K562 (cell line): ENCODE results near the gene WDR64. TPM values are rescaled to one million over a fixed set of nuclear protein-coding genes. Genes with fewer than 3 reads are reported as not detected.

Experiments
- ASH1L ChIP-seq: fragments of 450-650 bp; IDR thresholded peaks from 2 replicates; pipeline ENCODE4 v1.6.1; 2018; ENCODE audit warnings: borderline replicate concordance, mild to moderate bottlenecking, low read depth; ENCODE audit not compliant: partially characterized antibody
- C11orf30 ChIP-seq: fragments of 450-650 bp; IDR thresholded peaks from 2 replicates; pipeline ENCODE4 v1.6.1; 2016; ENCODE audit warnings: low read depth, mild to moderate bottlenecking
- CSDE1 ChIP-seq, 2 experiments: fragments of 450-650 bp; IDR thresholded peaks; 2 replicates each; pipeline ENCODE4 v1.6.1; 2016; ENCODE audit warnings: mild to moderate bottlenecking in 1 of 2
- E2F5 ChIP-seq: sonication (generic); formaldehyde crosslinking; IDR thresholded peaks from 2 replicates; pipeline ENCODE4 v1.8.0; 2022; ENCODE audit warnings: mild to moderate bottlenecking, missing genetic modification reagents
- FOXA1 ChIP-seq: fragments of 450-650 bp; IDR thresholded peaks from 2 replicates; pipeline ENCODE4 v1.6.1; 2016; ENCODE audit warnings: mild to moderate bottlenecking, borderline replicate concordance
- GABPB1 ChIP-seq: sonication (generic); formaldehyde crosslinking; IDR thresholded peaks from 2 replicates; pipeline ENCODE4 v1.8.0; 2022; ENCODE audit warnings: mild to moderate bottlenecking, missing genetic modification reagents
- HNRNPH1 ChIP-seq: fragments of 200-400 bp; formaldehyde crosslinking; optimal IDR thresholded peaks from 2 replicates; pipeline ENCODE3; 2017; ENCODE audit warnings: low read depth, mild to moderate bottlenecking, low read length, moderate library complexity
- MTA2 ChIP-seq: fragments of 450-650 bp; IDR thresholded peaks from 2 replicates; pipeline ENCODE4 v1.6.1; 2016; ENCODE audit warnings: low read depth
- MTA3 ChIP-seq: fragments of 450-650 bp; formaldehyde crosslinking; IDR thresholded peaks from 2 replicates; pipeline ENCODE4 v1.6.1; 2017; ENCODE audit warnings: mild to moderate bottlenecking, borderline replicate concordance
- MXD1 ChIP-seq: fragments of 250-450 bp; sonication (Bioruptor Pico); IDR thresholded peaks from 2 replicates; pipeline ENCODE4 v1.8.0; 2021; ENCODE audit warnings: borderline replicate concordance, mild to moderate bottlenecking, moderate library complexity; ENCODE audit not compliant: poor library complexity, severe bottlenecking
- MXI1 ChIP-seq: IDR thresholded peaks from 2 replicates; pipeline ENCODE4 v1.6.1; 2011; ENCODE audit warnings: low read depth, mild to moderate bottlenecking, improper control_type of control experiment, low read length
- NELFE ChIP-seq: IDR thresholded peaks from 2 replicates; pipeline ENCODE4 v1.6.1; 2011; ENCODE audit warnings: mild to moderate bottlenecking; ENCODE audit not compliant: insufficient read depth, insufficient read length
- NFRKB ChIP-seq: fragments of 450-650 bp; IDR thresholded peaks from 2 replicates; pipeline ENCODE4 v1.6.1; 2016; ENCODE audit warnings: low read depth
- NR2C1 ChIP-seq, 2 experiments: fragments of 450-650 bp; IDR thresholded peaks; 2 replicates each; pipeline ENCODE4 v1.6.1; 2017; ENCODE audit warnings: mild to moderate bottlenecking in 2 of 2, antibody characterized with exemption in 1 of 2, inconsistent platforms in 1 of 2, missing compliant biosample characterization in 1 of 2, missing genetic modification characterization in 1 of 2
- PKNOX1 ChIP-seq: fragments of 450-650 bp; IDR thresholded peaks from 2 replicates; pipeline ENCODE4 v1.6.1; 2016
- RBM15 ChIP-seq: fragments of 200-400 bp; formaldehyde crosslinking; IDR thresholded peaks from 2 replicates; pipeline ENCODE4 v1.6.1; 2018; ENCODE audit warnings: mild to moderate bottlenecking, low read length, moderate library complexity; ENCODE audit not compliant: insufficient read depth
- RUNX1 ChIP-seq: sonication (generic); IDR thresholded peaks from 2 replicates; pipeline ENCODE4 v1.6.1; 2016; ENCODE audit warnings: antibody characterized with exemption, low read depth
- SRSF9 ChIP-seq: fragments of 200-400 bp; formaldehyde crosslinking; IDR thresholded peaks from 2 replicates; pipeline ENCODE4 v1.6.1; 2017; ENCODE audit warnings: low read depth, low read length, borderline replicate concordance
- TAF7 ChIP-seq: fragments of 450-650 bp; IDR thresholded peaks from 2 replicates; pipeline ENCODE4 v1.6.1; 2016; ENCODE audit warnings: missing genetic modification characterization, missing compliant biosample characterization
- TGIF2 ChIP-seq: sonication (generic); formaldehyde crosslinking; IDR thresholded peaks from 2 replicates; pipeline ENCODE4 v1.8.1; 2022; ENCODE audit warnings: mild to moderate bottlenecking, missing genetic modification reagents, moderate library complexity
- TRIM25 ChIP-seq: fragments of 450-650 bp; IDR thresholded peaks from 2 replicates; pipeline ENCODE4 v1.7.0; 2016; ENCODE audit warnings: borderline replicate concordance
- ZFP36 ChIP-seq: fragments of 150-350 bp; IDR thresholded peaks from 2 replicates; pipeline ENCODE4 v1.6.1; 2018; ENCODE audit warnings: low read length, low read depth; ENCODE audit not compliant: partially characterized antibody
- ZNF584 ChIP-seq: fragments of 200-800 bp; sonication (Bioruptor generic); IDR thresholded peaks from 2 replicates; pipeline ENCODE4 v1.6.1; 2016; ENCODE audit warnings: low read depth, mild to moderate bottlenecking, missing genetic modification characterization, missing compliant biosample characterization
- ZNF830 ChIP-seq: fragments of 250-450 bp; sonication (Bioruptor Pico); IDR thresholded peaks from 2 replicates; pipeline ENCODE4 v1.5.0; 2021; ENCODE audit warnings: mild to moderate bottlenecking
- ZZZ3 ChIP-seq: fragments of 450-650 bp; IDR thresholded peaks from 2 replicates; pipeline ENCODE4 v1.6.1; 2016; ENCODE audit warnings: antibody characterized with exemption, mild to moderate bottlenecking, moderate library complexity
- polyA plus RNA-seq, 8 experiments: library from polyadenylated mRNA; depleted of rRNA in 4 of 8; stranded (reverse) in 5 of 8; unstranded in 3 of 8; fragments of >200 nt; fragmentation: Nextera tagmentation in 2 of 8; fragmentation: Illumina TruSeq in 1 of 8; extraction: Ambion mirVana in 2 of 8; extraction: Trizol in 1 of 8; gene quantifications; 2 replicates each; pipeline versions ENCODE4 v1.2.1 to v1.2.3, GENCODE V29; 2011 to 2014; ENCODE audit warnings: inconsistent platforms in 1 of 8, missing spikeins in 1 of 8
- total RNA-seq, 7 experiments: library from RNA; depleted of rRNA in 6 of 7; stranded (reverse); fragments of >200 nt in 6 of 7; fragmentation: Illumina TruSeq in 2 of 7; extraction: Trizol in 2 of 7; gene quantifications; 2 replicates each; pipeline versions ENCODE4 v1.2.1 to v1.2.3, GENCODE V29; 2011 to 2021; ENCODE audit warnings: low replicate concordance in 1 of 7

Gene WDR64
- total and polyA plus RNA-seq, 9 of the 15 experiments (the other 6 are each of a cell fraction or from before 2014, with no cell fraction given) = 0.06 to 0.29 (median 0.19) TPM; not detected in 5

- no peak for TF ChIP-seq PKNOX1
- 0 out of 2 replicates have a peak, but pooled peaks have one; percentile 14 for TF ChIP-seq NR2C1 (IDR thresholded peaks at IDR 0.05)
- TF ChIP-seq NR2C1 (tag; IDR thresholded peaks at IDR 0.05) = peak; percentile 92
- peak; percentile 57; the same call in 1 of the 2 replicates for TF ChIP-seq TAF7 (tag)
- TF ChIP-seq ZNF830 (CRISPR knock-in tag) = no peak
- no peak for TF ChIP-seq TRIM25
- no peak for TF ChIP-seq CSDE1 (IDR thresholded peaks at IDR 0.05)
- TF ChIP-seq NFRKB = no peak; the same call in 1 of the 2 replicates
- TF ChIP-seq C11orf30 = peak; percentile 79
- no peak for TF ChIP-seq MXI1
- TF ChIP-seq HNRNPH1 = no peak
- TF ChIP-seq MXD1 = peak; percentile 77
- TF ChIP-seq ZFP36 = no peak
- peak; percentile 47 for TF ChIP-seq MTA2
- TF ChIP-seq RUNX1 = no peak
- TF ChIP-seq GABPB1 (CRISPR knock-in tag) = no peak
- TF ChIP-seq NELFE = no peak
- TF ChIP-seq RBM15 = no peak
- TF ChIP-seq SRSF9 = no peak
- no peak for TF ChIP-seq MTA3
- no peak for TF ChIP-seq E2F5 (CRISPR knock-in tag)
- peak; percentile 94 for TF ChIP-seq ZNF584 (CRISPR knock-in tag)
- TF ChIP-seq FOXA1 = no peak
- no peak for TF ChIP-seq ASH1L
- no peak for TF ChIP-seq TGIF2 (CRISPR knock-in tag)
- TF ChIP-seq ZZZ3 = no peak
Measured at GRCh38 chr1:241696815-241697639, 44.9 kb downstream of the WDR64 start (continued).
